ENCODE results near the gene DNMT3A. TPM values are rescaled to one million over a fixed set of nuclear protein-coding genes. Genes with fewer than 3 reads are reported as not detected.

Gene DNMT3A
- total RNA-seq, 1 experiment from 2014 or later = 215 TPM

DNA sequence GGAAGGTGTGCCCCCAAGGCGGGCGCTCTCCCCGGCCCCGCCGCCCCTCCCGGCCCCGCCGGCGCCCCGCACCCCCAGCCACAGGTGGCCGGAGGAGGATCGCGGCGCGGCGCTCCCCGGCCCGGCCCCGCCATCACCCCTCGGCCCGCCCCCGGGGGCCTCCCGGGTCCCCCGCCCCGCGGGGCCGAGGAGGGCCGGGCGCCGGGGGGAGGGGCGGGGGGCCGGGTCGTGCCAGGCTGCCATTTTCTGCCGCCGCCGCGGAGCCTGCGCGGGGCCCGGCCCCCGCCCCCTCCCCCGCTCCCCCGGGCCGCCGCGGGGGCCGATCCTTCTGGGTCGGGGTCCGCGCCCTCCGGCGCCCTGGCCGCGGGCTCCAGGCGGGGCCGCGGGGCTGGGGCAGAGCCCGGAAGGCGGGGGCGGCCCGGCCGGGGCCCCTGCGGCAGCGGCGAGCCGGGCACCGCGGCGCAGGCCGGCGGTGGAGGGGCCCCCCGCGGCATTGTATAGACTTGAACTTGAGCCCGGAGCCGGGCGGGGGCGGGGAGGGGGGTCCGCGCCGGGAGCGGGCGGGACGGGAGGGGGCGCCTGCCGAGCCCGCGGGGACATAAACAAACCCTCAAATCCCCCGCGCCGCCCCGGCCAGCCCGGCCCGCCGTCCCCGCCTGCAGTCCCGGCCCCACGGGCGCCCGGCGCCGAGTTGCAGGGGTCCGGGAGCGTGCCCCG is 556 bp downstream of the DNMT3A start:
- no peak overlapping the region for H3K4me3 Mint-ChIP-seq
- no peak overlapping the region for H4K8ac ChIP-seq (replicated peaks; ENCODE audit: insufficient read length, low read depth, low read length)
- H3K4me1 Mint-ChIP-seq = peaks cover 31 to 38% of the 10 kb centered on the region in 2 experiments
- peaks cover 30% of the 10 kb centered on the region for H3K27me3 Mint-ChIP-seq (ENCODE audit: low read depth)
- no peak overlapping the region for H3K4ac ChIP-seq (ENCODE audit: low read depth, low read length)
- DNase-seq = no peak
- no peak overlapping the region for H3K9ac ChIP-seq (ENCODE audit: extremely low read depth, insufficient read length, low read length)
- no peak overlapping the region for H4K5ac ChIP-seq (ENCODE audit: insufficient read length, low read depth, low read length)
- TF ChIP-seq, protein P1, sequence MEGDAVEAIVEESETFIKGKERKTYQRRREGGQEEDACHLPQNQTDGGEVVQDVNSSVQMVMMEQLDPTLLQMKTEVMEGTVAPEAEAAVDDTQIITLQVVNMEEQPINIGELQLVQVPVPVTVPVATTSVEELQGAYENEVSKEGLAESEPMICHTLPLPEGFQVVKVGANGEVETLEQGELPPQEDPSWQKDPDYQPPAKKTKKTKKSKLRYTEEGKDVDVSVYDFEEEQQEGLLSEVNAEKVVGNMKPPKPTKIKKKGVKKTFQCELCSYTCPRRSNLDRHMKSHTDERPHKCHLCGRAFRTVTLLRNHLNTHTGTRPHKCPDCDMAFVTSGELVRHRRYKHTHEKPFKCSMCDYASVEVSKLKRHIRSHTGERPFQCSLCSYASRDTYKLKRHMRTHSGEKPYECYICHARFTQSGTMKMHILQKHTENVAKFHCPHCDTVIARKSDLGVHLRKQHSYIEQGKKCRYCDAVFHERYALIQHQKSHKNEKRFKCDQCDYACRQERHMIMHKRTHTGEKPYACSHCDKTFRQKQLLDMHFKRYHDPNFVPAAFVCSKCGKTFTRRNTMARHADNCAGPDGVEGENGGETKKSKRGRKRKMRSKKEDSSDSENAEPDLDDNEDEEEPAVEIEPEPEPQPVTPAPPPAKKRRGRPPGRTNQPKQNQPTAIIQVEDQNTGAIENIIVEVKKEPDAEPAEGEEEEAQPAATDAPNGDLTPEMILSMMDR (conservative IDR thresholded peaks at IDR 0.05) = no peak
- H2BK15ac ChIP-seq (ENCODE audit: low read depth, low read length) = no peak overlapping the region
- no peaks in the 10 kb centered on the region for H4K20me1 ChIP-seq (ENCODE audit: control insufficient read depth, insufficient read depth, insufficient read length)
- H3K27ac ChIP-seq (ENCODE audit: insufficient read length, low read depth, low read length) = no peak overlapping the region
- no peaks in the 10 kb centered on the region for H3K9me3 ChIP-seq (ENCODE audit: control insufficient read depth, low read depth, low read length)
- H3K27ac Mint-ChIP-seq = no peak overlapping the region
- no peak overlapping the region for H2BK12ac ChIP-seq (ENCODE audit: insufficient read length, low read depth, low read length)
- H3K36me3 Mint-ChIP-seq (ENCODE audit: insufficient read depth in 1 of 3, low read depth in 3 of 3) = no peaks in the 10 kb centered on the region; a peak in 1 of 7 replicates
- H3K79me1 ChIP-seq (ENCODE audit: insufficient read depth, low read depth, low read length, poor library complexity, severe bottlenecking) = no peaks in the 10 kb centered on the region
- H2AK5ac ChIP-seq (ENCODE audit: insufficient read length, low read length) = no peak overlapping the region
- H2BK20ac ChIP-seq (ENCODE audit: low read depth, low read length, poor library complexity, severe bottlenecking) = no peak overlapping the region
- H3K9me3 Mint-ChIP-seq = no peaks in the 10 kb centered on the region
- no peak overlapping the region for H3K18ac ChIP-seq (ENCODE audit: insufficient read length, low read depth, low read length)
- no peak overlapping the region for H3K56ac ChIP-seq (ENCODE audit: insufficient read length, low read depth, low read length)
- H2BK120ac ChIP-seq (ENCODE audit: low read depth, low read length, poor library complexity, severe bottlenecking) = no peak overlapping the region
- H3K27me3 ChIP-seq (ENCODE audit: insufficient read depth, low read length) = no peaks in the 10 kb centered on the region; the same call in 1 of the 2 replicates
- no peak overlapping the region for H2BK5ac ChIP-seq (ENCODE audit: insufficient read length, low read length)
- H2AFZ ChIP-seq (ENCODE audit: low read length) = no peak overlapping the region
- H3K14ac ChIP-seq (ENCODE audit: insufficient read depth, low read length) = no peak overlapping the region
- H3K4me1 ChIP-seq (ENCODE audit: insufficient read depth, low read length) = peaks cover 5% of the 10 kb centered on the region; the same call in 1 of the 2 replicates
- H4K91ac ChIP-seq (ENCODE audit: insufficient read length, low read depth, low read length) = no peak overlapping the region
- H3K4me2 ChIP-seq (ENCODE audit: insufficient read depth, insufficient read length, low read length) = no peak overlapping the region
- no peaks in the 10 kb centered on the region for H3K79me2 ChIP-seq (ENCODE audit: insufficient read depth, low read length)
- no CpG with 5 or more reads among the region's 104 CpGs for WGBS (ENCODE audit: extremely low coverage, insufficient read length, low lambda C conversion rate)
- H3K23ac ChIP-seq (ENCODE audit: insufficient read length, low read depth, low read length) = no peak overlapping the region
- no peak overlapping the region for H3T11ph ChIP-seq (ENCODE audit: low read length)
- H3K23me2 ChIP-seq (ENCODE audit: insufficient read length, low read depth, low read length, poor library complexity, severe bottlenecking) = peaks cover 6% of the 10 kb centered on the region

Data from H9 (cell line).